KOPT-K1 (cell line): ENCODE data around the gene GAP43.
A peak's percentile ranks its signal among the peaks of the same experiment; 100 is the strongest.

Experiments used
- H3K27ac ChIP-seq: fragments of 200-600 bp; sonication (generic); 2 replicates; pipeline ENCODE4 v1.5.1; 2016; ENCODE audit warnings: antibody characterized with exemption, mild to moderate bottlenecking, low read depth, low read length; ENCODE audit not compliant: poor library complexity, severe bottlenecking
- H3K36me3 ChIP-seq: fragments of 200-600 bp; sonication (generic); 2 replicates; pipeline ENCODE4 v1.5.1; 2017; ENCODE audit warnings: antibody characterized with exemption, mild to moderate bottlenecking, low read length, moderate library complexity; ENCODE audit not compliant: insufficient read depth
- H3K9me3 ChIP-seq: fragments of 200-600 bp; sonication (generic); 2 replicates; pipeline ENCODE4 v1.5.1; 2017; ENCODE audit warnings: antibody characterized with exemption, low read length, mild to moderate bottlenecking; ENCODE audit not compliant: insufficient read depth, poor library complexity, severe bottlenecking

GAP43 gene

DNA sequence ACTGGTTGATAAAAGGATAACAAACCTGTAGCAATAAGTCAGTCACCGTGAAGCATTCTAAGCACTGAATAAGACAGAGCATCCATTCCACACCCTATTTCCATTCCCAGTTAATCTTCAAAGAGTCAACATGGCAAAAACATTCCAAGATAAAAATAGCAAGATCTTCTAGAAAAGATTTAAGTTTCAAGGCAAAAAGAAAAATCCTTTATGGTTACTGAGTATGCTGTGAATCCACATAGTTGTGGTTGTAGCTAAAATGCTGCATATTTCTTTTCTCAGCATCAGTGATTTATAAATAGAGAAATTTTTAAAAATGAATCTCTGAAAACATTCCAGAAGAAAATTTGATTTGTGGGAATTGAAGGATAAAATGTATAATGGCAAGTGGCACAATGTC is 21.1 kb downstream of the GAP43 start:
- no peaks in the 10 kb centered on the region for H3K36me3 ChIP-seq
- H3K27ac ChIP-seq = no peak overlapping the region
- no peaks in the 10 kb centered on the region for H3K9me3 ChIP-seq

DNA sequence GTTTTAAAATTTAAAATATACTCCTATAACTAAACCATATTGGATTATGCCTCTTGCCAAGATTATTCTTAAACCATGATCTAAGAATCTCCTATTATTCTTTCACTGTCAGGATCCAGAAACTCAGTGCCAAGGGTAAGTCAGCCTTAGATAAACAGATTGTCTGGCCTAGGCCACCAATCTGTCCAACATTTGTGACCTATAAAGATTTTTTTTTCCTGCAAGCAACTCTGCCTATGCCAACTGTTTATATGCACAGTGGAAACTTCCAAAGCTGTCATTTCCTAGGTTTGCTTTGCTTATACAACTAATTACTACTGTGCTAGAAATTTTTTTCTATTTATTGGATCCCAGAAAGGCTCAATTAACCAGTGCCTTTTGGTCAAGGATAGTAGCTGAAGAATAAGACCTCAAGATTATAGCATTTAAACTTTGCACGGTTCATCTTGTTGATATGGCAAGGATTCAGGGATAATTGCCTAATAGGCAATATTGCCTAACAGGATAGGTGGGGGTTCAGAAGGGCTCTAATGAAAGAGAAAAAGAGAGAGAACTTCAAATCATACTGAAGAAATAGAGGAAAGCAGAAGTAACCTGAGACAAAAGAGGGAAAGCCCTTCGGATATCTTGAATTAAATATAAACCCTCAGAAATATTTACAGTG is 22.8 kb downstream of the GAP43 start:
- Histone ChIP-seq H3K27ac (no peak overlapping the region), H3K36me3 (no peaks in the 10 kb centered on the region), H3K9me3 (no peaks in the 10 kb centered on the region)

DNA sequence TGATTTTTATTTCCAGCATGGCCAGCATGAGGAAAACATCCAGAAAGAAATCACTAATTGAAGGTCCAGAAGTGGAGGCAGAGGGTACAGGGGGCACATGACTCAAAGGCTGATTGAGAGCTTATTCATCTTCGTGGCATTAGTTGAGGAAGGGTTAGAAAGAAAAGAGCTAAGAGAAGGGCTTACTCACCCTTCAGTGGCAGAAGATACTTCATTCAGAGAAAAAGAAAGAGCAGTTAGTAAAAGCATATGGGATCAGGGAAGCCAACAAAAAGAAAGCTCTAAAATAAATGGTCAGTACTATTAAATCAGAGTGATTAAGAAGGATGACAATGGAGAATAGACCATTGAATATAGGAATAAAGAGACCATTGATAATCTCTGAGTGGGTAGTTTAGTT is 25.2 kb downstream of the GAP43 start:
- no peak overlapping the region for H3K27ac ChIP-seq
- H3K9me3 ChIP-seq = no peaks in the 10 kb centered on the region
- H3K36me3 ChIP-seq = no peaks in the 10 kb centered on the region

DNA sequence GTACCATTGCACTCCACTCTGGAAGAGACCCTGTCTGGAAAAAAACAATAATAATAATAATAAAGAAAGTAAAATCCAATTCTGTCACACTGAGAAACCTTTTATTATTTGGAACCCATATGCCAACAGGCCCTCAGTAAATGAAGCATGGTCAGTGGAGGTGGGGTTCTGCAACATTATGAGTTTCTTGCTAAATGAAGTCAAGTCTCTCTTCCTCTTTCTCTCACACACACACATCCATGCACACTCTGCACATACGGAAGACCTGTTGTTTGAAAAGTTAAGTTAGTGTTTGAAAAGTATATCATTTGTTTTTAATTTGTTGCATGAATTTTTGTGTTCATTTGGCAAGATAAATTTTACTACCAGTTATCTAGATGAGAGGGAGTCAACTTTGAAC is 27.8 kb downstream of the GAP43 start:
- no peak overlapping the region for H3K27ac ChIP-seq
- no peaks in the 10 kb centered on the region for H3K9me3 ChIP-seq

DNA sequence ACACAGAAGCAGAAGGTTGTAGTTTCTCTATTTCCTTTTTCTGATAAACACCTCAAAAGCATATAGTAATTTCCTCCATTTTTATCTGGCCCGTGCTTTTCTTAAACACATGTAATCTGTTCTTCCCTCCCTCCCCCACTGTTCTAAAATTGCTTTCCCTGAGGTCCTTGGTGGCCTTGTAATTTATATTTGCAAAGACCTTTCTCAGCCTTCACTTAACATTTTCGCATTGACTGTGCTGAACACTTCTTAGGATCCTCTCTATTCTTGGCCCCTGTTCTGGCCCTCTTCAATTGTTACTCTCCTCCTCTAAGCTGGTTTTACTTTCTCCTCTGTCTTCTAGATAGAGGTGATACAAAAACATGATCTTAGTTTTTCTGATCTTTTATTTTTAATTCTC is 28.3 kb downstream of the GAP43 start:
- H3K36me3 ChIP-seq = no peaks in the 10 kb centered on the region
- no peaks in the 10 kb centered on the region for H3K9me3 ChIP-seq
- no peak overlapping the region for H3K27ac ChIP-seq

More for the DNA sequence above, 27.8 kb downstream of the GAP43 start:
- no peaks in the 10 kb centered on the region for H3K36me3 ChIP-seq

- Histone ChIP-seq H3K27ac (no peak overlapping the region), H3K9me3 (no peaks in the 10 kb centered on the region), H3K36me3 (no peaks in the 10 kb centered on the region)
Measured at GRCh38 chr3:115652738-115653137, 29.4 kb downstream of the GAP43 start.

DNA sequence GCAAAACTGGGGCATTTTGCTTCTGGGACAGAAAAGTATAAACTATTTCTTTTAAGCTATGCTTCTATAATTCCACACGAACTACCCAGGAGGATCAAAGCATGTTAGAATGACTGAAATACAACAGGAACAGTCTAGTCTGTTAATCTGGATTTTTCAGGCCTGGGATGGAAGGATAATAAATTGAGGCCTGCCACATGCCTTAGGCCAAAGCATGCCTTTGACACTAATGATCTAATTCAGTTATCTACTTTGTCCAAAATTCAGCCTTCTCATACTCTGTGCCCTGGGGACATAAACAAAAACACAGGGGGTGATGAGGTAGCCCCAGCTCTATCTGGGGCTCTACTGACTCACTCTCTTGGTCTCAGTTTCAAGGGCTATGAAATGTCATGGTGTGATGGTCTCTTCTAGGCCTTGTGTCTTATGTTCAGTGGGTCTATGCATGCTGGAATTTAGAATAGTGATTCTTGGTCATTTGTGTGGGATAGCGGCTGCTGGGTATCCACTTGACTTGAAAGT is 32.5 kb downstream of the GAP43 start:
- no peak overlapping the region for H3K27ac ChIP-seq

DNA sequence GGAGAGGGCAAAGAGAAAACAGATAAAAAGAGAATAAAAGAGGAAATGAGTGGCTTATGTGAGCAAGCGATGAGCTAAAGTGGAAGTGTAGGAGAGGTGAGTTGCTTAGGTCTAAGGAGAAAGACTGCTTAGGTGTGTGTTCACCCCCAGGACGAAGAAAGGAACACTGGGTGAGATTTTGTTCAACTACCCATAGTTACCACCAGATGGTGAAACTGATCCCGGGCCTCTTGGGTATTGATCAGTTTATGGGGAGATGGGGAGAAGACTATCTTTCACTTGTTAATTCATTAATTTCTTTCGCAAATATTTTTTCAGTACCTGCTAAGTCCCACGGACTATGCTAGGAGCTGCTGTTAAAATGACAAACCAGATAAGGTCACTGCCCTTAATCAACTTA is 33.9 kb downstream of the GAP43 start:
- Histone ChIP-seq H3K9me3 (no peaks in the 10 kb centered on the region), H3K27ac (no peak overlapping the region), H3K36me3 (no peaks in the 10 kb centered on the region)

More for the DNA sequence above, 32.5 kb downstream of the GAP43 start:
- H3K9me3 ChIP-seq = no peaks in the 10 kb centered on the region
- no peaks in the 10 kb centered on the region for H3K36me3 ChIP-seq

DNA sequence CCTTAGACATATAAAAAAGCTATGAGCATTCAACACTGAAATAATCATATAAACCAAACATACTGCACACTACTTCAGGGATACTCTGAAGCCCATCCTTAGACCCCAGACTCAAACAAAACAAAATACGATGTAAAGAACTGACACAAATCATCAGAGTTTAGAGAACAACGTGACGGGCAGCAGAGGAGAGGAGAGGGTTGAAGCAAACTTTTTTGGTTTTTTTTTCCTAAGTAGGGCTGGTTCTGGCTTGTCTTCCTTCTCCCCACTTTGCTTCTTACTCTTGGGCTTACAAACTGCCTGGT is 34.7 kb downstream of the GAP43 start:
- Histone ChIP-seq H3K27ac (peak overlapping the region; percentile 38), H3K36me3 (no peaks in the 10 kb centered on the region), H3K9me3 (no peaks in the 10 kb centered on the region)

DNA sequence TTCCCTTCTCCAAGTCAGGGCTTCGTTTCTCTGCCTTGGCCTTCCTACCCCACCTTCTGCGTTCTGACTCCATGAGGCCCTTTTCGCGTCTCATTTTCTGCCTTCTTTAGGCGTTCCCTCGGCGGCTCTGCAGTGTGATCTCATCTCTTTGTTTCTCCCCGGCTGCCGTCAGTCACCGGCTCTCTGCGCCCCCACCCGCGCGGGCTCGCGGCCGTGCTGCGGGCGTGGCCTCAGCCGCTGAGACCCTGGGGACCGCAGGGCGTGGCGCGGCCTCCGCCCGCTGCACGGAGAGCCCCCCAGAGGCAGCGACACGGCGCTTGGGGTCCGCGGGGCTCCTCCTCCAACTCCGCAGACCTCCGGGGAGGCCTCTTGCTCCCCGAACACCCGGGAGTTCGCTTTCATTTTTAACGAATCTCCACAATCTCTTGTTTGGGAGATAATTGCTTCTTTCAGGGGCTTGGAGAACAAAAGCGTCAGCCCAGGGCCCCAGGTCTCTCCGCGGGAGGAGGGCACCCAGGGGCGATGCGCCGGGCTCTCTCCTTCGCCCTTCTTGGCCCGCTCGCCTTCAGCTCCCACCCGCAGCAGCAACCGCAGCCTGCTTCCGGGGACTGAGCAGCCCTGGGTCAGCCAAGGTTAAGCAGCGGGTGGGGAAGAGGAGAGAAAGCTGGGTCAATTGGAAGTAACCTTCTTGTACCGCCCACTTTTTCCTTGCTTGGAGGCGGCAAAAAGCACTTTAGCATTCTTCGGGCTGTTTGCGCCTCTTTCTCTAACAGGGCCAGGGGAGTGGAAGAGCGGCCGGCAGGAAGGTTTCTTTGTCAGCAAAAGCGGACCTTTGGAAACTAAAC is 35.2 kb downstream of the GAP43 start:
- peak overlapping the region; percentile 38 for H3K27ac ChIP-seq
- H3K36me3 ChIP-seq = no peaks in the 10 kb centered on the region
- no peaks in the 10 kb centered on the region for H3K9me3 ChIP-seq

DNA sequence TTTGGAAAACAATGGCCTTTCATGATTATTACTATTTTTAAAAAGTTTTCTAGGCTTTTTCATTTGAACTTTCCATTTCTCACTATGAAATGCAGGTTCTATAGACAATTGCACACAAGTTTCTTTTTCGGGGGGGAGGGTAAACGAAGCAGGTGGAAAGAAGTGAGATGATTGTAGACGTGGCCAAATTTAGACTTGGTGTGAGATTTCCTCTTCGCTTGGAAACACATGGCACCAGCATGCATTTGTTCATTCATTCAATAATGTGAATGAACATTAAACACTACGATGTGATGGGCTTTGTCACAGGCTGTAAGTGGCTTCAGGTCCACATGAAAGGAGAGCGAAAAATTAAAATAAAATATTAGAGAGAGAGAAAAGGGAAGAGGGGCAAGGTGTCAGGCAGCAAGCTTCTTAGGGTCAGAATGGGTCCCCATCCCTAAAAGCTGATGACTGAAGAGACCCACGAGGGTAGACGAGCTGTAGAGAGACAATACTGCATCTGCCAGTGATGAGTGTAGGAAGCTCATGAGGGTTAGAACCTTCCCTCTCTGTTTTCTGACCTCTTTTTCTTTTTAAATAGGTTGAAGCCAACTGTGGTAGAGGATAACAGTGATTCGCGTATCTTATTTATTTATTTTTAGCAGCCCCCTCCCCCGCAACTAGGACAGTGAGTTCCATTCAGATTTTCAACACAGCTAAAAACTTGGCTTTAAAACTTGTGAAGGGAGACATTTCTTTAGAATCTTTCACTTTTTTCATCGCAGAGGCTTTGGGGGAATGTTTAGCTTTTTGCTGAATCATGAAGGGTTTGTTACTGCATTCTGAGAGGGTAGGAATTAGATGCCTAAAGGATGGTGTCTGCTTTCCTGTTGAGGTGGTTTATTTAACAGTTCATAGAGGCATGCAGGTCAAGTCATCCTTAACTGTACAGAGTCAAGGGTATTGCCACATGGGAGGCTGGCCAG is 36.2 kb downstream of the GAP43 start:
- Histone ChIP-seq H3K36me3 (no peaks in the 10 kb centered on the region), H3K9me3 (no peaks in the 10 kb centered on the region), H3K27ac (no peak overlapping the region)

GRCh38 chr3:115660646-115661337 is 37.5 kb downstream of the GAP43 start:
- Histone ChIP-seq H3K36me3 (no peaks in the 10 kb centered on the region), H3K27ac (no peak overlapping the region), H3K9me3 (no peaks in the 10 kb centered on the region)

GRCh38 chr3:115662356-115662755 is 39.0 kb downstream of the GAP43 start:
- H3K36me3 ChIP-seq = no peaks in the 10 kb centered on the region
- no peak overlapping the region for H3K27ac ChIP-seq
- no peaks in the 10 kb centered on the region for H3K9me3 ChIP-seq

GRCh38 chr3:115663414-115663813 is 40.1 kb downstream of the GAP43 start:
- Histone ChIP-seq H3K27ac (no peak overlapping the region), H3K9me3 (no peaks in the 10 kb centered on the region), H3K36me3 (no peaks in the 10 kb centered on the region)
